ENCODE data around the gene JADE3.

The JADE3 gene

GRCh38 chrX:46918434-46918833 is 6.2 kb downstream of the JADE3 start:
- no peak for DNase-seq
- TF ChIP-seq CTCF (IDR thresholded peaks at IDR 0.05; ENCODE audit: low read depth, low read length), result no peak
- Histone ChIP-seq H3K4me3 (ENCODE audit: low read depth, low read length) (no peak overlapping the region), H3K9me3 (ENCODE audit: severe bottlenecking) (peaks cover 4% of the 10 kb centered on the region), H3K36me3 (no peaks in the 10 kb centered on the region), H3K27ac (no peak overlapping the region), H3K27me3 (ENCODE audit: insufficient read depth, low read depth, severe bottlenecking) (peaks cover 14% of the 10 kb centered on the region)

GRCh38 chrX:46920235-46920634 is 8.0 kb downstream of the JADE3 start:
- DNase-seq, result no peak
- Histone ChIP-seq H3K27me3 (ENCODE audit: insufficient read depth, low read depth, severe bottlenecking) (no peaks in the 10 kb centered on the region), H3K27ac (no peak overlapping the region), H3K36me3 (no peaks in the 10 kb centered on the region), H3K9me3 (ENCODE audit: severe bottlenecking) (peaks cover 4% of the 10 kb centered on the region), H3K4me3 (ENCODE audit: low read depth, low read length) (no peak overlapping the region)
- no peak for TF ChIP-seq CTCF (IDR thresholded peaks at IDR 0.05; ENCODE audit: low read depth, low read length)

GRCh38 chrX:46922611-46923010 is 10.4 kb downstream of the JADE3 start:
- peaks cover 4% of the 10 kb centered on the region for H3K9me3 ChIP-seq (ENCODE audit: severe bottlenecking)
- no peak for DNase-seq
- H3K27me3 ChIP-seq (ENCODE audit: insufficient read depth, low read depth, severe bottlenecking), result no peaks in the 10 kb centered on the region
- H3K27ac ChIP-seq, result no peak overlapping the region
- no peak for TF ChIP-seq CTCF (IDR thresholded peaks at IDR 0.05; ENCODE audit: low read depth, low read length)
- H3K4me3 ChIP-seq (ENCODE audit: low read depth, low read length), result no peak overlapping the region
- H3K36me3 ChIP-seq, result no peaks in the 10 kb centered on the region

GRCh38 chrX:46927718-46928117 is 15.5 kb downstream of the JADE3 start:
- DNase-seq, result no peak
- Histone ChIP-seq H3K27me3 (ENCODE audit: insufficient read depth, low read depth, severe bottlenecking) (no peaks in the 10 kb centered on the region), H3K27ac (no peak overlapping the region), H3K9me3 (ENCODE audit: severe bottlenecking) (no peaks in the 10 kb centered on the region), H3K4me3 (ENCODE audit: low read depth, low read length) (no peak overlapping the region), H3K36me3 (no peaks in the 10 kb centered on the region)
- TF ChIP-seq CTCF (IDR thresholded peaks at IDR 0.05; ENCODE audit: low read depth, low read length), result no peak

GRCh38 chrX:46929439-46930261 is 17.4 kb downstream of the JADE3 start:
- Histone ChIP-seq H3K36me3 (no peaks in the 10 kb centered on the region), H3K27me3 (ENCODE audit: insufficient read depth, low read depth, severe bottlenecking) (no peaks in the 10 kb centered on the region), H3K4me3 (ENCODE audit: low read depth, low read length) (no peak overlapping the region), H3K27ac (no peak overlapping the region), H3K9me3 (ENCODE audit: severe bottlenecking) (no peaks in the 10 kb centered on the region)
- no peak for DNase-seq
- TF ChIP-seq CTCF (IDR thresholded peaks at IDR 0.05; ENCODE audit: low read depth, low read length), result no peak

- H3K36me3 ChIP-seq, result no peaks in the 10 kb centered on the region
- no peak for TF ChIP-seq CTCF (IDR thresholded peaks at IDR 0.05; ENCODE audit: low read depth, low read length)
- no peaks in the 10 kb centered on the region for H3K9me3 ChIP-seq (ENCODE audit: severe bottlenecking)
- no peak for DNase-seq
- H3K4me3 ChIP-seq (ENCODE audit: low read depth, low read length), result no peak overlapping the region
- no peaks in the 10 kb centered on the region for H3K27me3 ChIP-seq (ENCODE audit: insufficient read depth, low read depth, severe bottlenecking)
- no peak overlapping the region for H3K27ac ChIP-seq
These were observed 23.1 kb downstream of the JADE3 start for GRCh38 chrX:46935295-46935694.
